ENCODE data around the gene MTMR3.

DNA sequence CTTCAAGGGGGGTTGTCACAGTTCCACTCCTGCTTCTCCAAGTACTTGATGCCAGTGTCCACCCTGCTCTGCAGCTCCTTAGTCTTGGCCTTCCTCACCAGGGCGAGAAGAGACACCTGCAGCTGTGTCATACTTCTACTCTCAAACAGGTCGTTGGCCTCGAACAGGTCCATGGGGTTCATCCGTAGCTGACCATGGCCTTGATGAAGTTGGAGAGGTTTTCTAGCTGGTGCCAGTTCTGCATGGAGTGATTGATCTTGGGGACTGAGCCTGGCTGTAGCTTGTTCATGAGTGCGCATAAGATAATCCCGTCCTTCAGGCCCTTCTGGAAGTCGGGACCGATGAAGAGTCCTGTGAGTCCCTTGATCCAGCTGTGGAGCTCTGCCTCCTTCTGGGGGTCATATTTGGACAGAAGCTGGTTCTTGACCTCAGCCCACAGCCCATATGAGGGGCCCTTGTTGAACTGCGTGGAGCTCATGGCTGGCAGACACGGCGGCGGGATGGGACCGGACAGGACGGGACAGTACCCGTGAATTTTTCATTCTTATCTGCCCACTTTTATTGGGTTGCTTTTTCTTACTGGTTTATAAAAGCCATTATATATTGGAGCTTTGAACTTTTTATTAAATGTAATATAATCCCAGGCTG lies 163.9 kb downstream of the MTMR3 start:
- TF ChIP-seq, protein P1, sequence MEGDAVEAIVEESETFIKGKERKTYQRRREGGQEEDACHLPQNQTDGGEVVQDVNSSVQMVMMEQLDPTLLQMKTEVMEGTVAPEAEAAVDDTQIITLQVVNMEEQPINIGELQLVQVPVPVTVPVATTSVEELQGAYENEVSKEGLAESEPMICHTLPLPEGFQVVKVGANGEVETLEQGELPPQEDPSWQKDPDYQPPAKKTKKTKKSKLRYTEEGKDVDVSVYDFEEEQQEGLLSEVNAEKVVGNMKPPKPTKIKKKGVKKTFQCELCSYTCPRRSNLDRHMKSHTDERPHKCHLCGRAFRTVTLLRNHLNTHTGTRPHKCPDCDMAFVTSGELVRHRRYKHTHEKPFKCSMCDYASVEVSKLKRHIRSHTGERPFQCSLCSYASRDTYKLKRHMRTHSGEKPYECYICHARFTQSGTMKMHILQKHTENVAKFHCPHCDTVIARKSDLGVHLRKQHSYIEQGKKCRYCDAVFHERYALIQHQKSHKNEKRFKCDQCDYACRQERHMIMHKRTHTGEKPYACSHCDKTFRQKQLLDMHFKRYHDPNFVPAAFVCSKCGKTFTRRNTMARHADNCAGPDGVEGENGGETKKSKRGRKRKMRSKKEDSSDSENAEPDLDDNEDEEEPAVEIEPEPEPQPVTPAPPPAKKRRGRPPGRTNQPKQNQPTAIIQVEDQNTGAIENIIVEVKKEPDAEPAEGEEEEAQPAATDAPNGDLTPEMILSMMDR (conservative IDR thresholded peaks at IDR 0.05 in 1 of 2, IDR thresholded peaks at IDR 0.05 in 1 of 2; ENCODE audit: extremely low read depth in 1 of 2, insufficient read depth in 1 of 2, low read depth in 1 of 2, low read length in 2 of 2), result no peak
- TF ChIP-seq EZH2 (IDR thresholded peaks at IDR 0.05; ENCODE audit: borderline replicate concordance, low read length), result no peak
